Neural cell (in vitro differentiated cells): ENCODE measurements around the gene SLC12A8. TPM values are rescaled to one million over a fixed set of nuclear protein-coding genes. Genes with fewer than 3 reads are reported as not detected.

Experiments
- H2AFZ ChIP-seq: fragments of 200-600, 300-800 bp; sonication (generic), shearing (Covaris generic); 2 replicates; pipeline ENCODE4 v1.6.0; 2014; ENCODE audit warnings: low read depth, mild to moderate bottlenecking, antibody characterized with exemption, low read length, moderate library complexity
- H3F3A ChIP-seq: fragments of 200-600 bp; shearing (Covaris generic); 2 replicates; pipeline ENCODE4 v1.6.1; 2016; ENCODE audit warnings: mild to moderate bottlenecking, moderate library complexity, mixed read lengths, antibody characterized with exemption, low read length; ENCODE audit not compliant: insufficient read depth, poor library complexity, severe bottlenecking
- H3K27ac ChIP-seq: fragments of 200-600, 300-800 bp; sonication (generic), shearing (Covaris generic); 2 replicates; pipeline ENCODE4 v1.5.1; 2014; ENCODE audit warnings: mild to moderate bottlenecking, low read length, moderate library complexity
- H3K27me3 ChIP-seq: fragments of 300-800, 200-600 bp; sonication (generic), shearing (Covaris generic); 2 replicates; pipeline ENCODE4 v1.6.0; 2014; ENCODE audit warnings: mild to moderate bottlenecking, low read depth, low read length, moderate library complexity; ENCODE audit not compliant: insufficient read depth
- H3K36me3 ChIP-seq: fragments of 300-800, 200-600 bp; sonication (generic), shearing (Covaris generic); 2 replicates; pipeline ENCODE4 v1.5.1; 2014; ENCODE audit warnings: mild to moderate bottlenecking, antibody characterized with exemption, low read length, moderate library complexity; ENCODE audit not compliant: insufficient read depth
- H3K4me2 ChIP-seq: fragments of 300-800, 200-600 bp; sonication (generic), shearing (Covaris generic); 2 replicates; pipeline ENCODE4 v1.6.0; 2014; ENCODE audit warnings: mild to moderate bottlenecking, low read length
- H3K4me3 ChIP-seq: fragments of 300-800, 200-600 bp; sonication (generic), shearing (Covaris generic); 2 replicates; pipeline ENCODE4 v1.5.1; 2014; ENCODE audit warnings: mild to moderate bottlenecking, low read length, moderate library complexity
- H3K79me2 ChIP-seq: fragments of 200-600 bp; shearing (Covaris generic); replicated peaks from 2 replicates; pipeline ENCODE4 v1.6.0; 2014; ENCODE audit warnings: mild to moderate bottlenecking, low read length, moderate library complexity; ENCODE audit not compliant: insufficient read depth
- H3K9ac ChIP-seq: fragments of 300-800, 200-600 bp; sonication (generic), shearing (Covaris generic); 2 replicates; pipeline ENCODE4 v1.6.1; 2016; ENCODE audit warnings: mild to moderate bottlenecking, low read length, mixed read lengths
- H3K9me2 ChIP-seq: fragments of 200-600 bp; shearing (Covaris generic); 2 replicates; pipeline ENCODE4 v1.6.1; 2016; ENCODE audit warnings: mild to moderate bottlenecking, low read length, mixed read lengths; ENCODE audit not compliant: insufficient read depth
- H3K9me3 ChIP-seq: fragments of 200-600, 300-800 bp; sonication (generic), shearing (Covaris generic); 2 replicates; pipeline ENCODE4 v1.6.1; 2016; ENCODE audit warnings: mild to moderate bottlenecking, mixed run types, low read length, moderate library complexity, mixed read lengths
- H4K20me1 ChIP-seq: fragments of 200-600 bp; shearing (Covaris generic); 2 replicates; pipeline ENCODE4 v1.6.1; 2016; ENCODE audit warnings: mild to moderate bottlenecking, mixed run types; ENCODE audit not compliant: insufficient read depth
- EP300 ChIP-seq: fragments of 450-650 bp; conservative IDR thresholded peaks from 2 replicates; pipeline ENCODE4 v1.6.1; 2014; ENCODE audit warnings: antibody characterized with exemption, mild to moderate bottlenecking, moderate library complexity; ENCODE audit not compliant: poor library complexity, severe bottlenecking
- EZH2 ChIP-seq: fragments of 200-600, 300-800 bp; shearing (Covaris generic), sonication (generic); IDR thresholded peaks from 2 replicates; pipeline ENCODE4 v1.6.1; 2014; ENCODE audit warnings: antibody characterized with exemption, low read length, borderline replicate concordance, mild to moderate bottlenecking; ENCODE audit not compliant: insufficient read depth, poor library complexity, severe bottlenecking
- MXI1 ChIP-seq: fragments of 450-650 bp; conservative IDR thresholded peaks from 2 replicates; pipeline ENCODE4 v1.6.1; 2014; ENCODE audit warnings: antibody characterized with exemption, mild to moderate bottlenecking; ENCODE audit not compliant: poor library complexity, severe bottlenecking
- POLR2AphosphoS5 ChIP-seq: IDR thresholded peaks from 2 replicates; pipeline ENCODE4 v1.6.1; 2012
- RAD21 ChIP-seq: fragments of 450-650 bp; conservative IDR thresholded peaks from 2 replicates; pipeline ENCODE4 v1.6.1; 2014; ENCODE audit warnings: antibody characterized with exemption, mild to moderate bottlenecking, moderate library complexity
- SMC3 ChIP-seq: fragments of 450-650 bp; conservative IDR thresholded peaks from 2 replicates; pipeline ENCODE4 v1.6.1; 2014; ENCODE audit warnings: antibody characterized with exemption, mild to moderate bottlenecking, moderate library complexity; ENCODE audit not compliant: poor library complexity
- TAF1 ChIP-seq: IDR thresholded peaks from 2 replicates; pipeline ENCODE4 v1.6.1; 2012; ENCODE audit warnings: low read depth
- polyA plus RNA-seq: library from polyadenylated mRNA; depleted of rRNA; stranded (reverse); fragments of >200 nt; gene quantifications from 2 replicates; pipeline ENCODE4 v1.2.3, GENCODE V29; 2014
- TF ChIP-seq, protein P1 (sequence below): fragments of 450-650 bp; IDR thresholded peaks from 2 replicates; pipeline ENCODE4 v1.5.1; 2014; ENCODE audit warnings: antibody characterized with exemption, mild to moderate bottlenecking, moderate library complexity; ENCODE audit not compliant: poor library complexity, severe bottlenecking
- TF ChIP-seq, protein P2 (sequence below): IDR thresholded peaks from 2 replicates; pipeline ENCODE4 v1.6.1; 2012; ENCODE audit warnings: borderline replicate concordance

SLC12A8 gene
- polyA plus RNA-seq, 1 donor from 2014 or later = 4.6 TPM

DNA sequence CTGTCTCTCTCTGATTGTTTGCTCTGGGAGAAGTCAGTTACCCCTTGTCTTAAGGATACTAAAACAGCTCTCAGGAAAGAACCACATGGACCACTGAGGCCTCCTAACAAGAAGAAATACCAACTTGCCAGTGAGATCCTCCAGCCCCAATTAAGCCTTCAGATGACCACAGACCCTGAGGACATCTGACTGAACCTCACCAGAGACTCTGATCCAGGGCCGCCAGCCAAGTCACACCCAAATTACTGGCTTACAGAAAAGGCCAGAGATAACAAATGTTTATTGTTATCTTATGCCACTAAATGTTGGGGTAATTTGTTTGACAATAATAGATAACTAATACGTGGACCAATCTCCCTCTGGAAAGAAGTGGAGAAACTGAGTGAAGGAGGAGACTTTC lies 40.2 kb downstream of the SLC12A8 start (continued):
- TF ChIP-seq EZH2 (no peak), SMC3 (no peak)

DNA sequence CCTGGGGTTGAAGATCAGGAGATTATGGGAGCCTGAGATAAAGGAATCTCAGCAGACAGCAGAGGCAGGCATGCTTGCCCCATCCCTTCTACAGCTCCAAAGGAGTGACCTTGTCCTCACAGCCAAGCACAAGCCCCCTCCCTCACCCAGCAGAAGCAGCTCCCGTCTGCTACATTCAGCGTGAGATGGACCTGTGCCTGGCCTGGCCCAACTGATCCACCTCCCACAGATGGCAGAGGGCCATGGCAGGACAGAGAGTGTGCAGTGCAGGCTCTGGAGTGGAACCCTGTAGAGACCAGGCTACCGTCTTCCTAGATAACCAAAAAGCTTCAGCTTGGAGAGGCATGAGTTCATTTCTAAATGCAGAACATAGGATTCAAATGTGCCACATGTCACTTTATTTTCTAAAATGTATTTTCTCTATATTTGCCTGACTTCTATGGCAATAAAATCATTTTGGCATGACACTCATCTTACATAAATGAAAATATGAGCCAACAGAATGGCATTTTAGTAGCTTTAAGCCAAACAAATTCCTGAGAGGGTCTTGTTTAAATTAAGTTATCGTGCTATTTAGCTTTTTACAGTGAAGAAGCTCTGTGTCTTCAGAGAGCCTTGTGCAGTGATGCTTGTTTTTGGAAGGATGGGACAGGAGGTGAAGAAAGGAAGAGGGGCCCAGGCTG lies 43.7 kb downstream of the SLC12A8 start:
- Histone ChIP-seq H3K9me2 (no peaks in the 10 kb centered on the region), H4K20me1 (no peaks in the 10 kb centered on the region), H3F3A (no peaks in the 10 kb centered on the region), H3K36me3 (no peaks in the 10 kb centered on the region), H2AFZ (no peak overlapping the region), H3K27me3 (no peaks in the 10 kb centered on the region), H3K4me2 (no peak overlapping the region), H3K4me3 (no peak overlapping the region), H3K79me2 (no peaks in the 10 kb centered on the region), H3K9ac (no peak overlapping the region), H3K9me3 (no peaks in the 10 kb centered on the region), H3K27ac (no peak overlapping the region)
- TF ChIP-seq, protein P1, sequence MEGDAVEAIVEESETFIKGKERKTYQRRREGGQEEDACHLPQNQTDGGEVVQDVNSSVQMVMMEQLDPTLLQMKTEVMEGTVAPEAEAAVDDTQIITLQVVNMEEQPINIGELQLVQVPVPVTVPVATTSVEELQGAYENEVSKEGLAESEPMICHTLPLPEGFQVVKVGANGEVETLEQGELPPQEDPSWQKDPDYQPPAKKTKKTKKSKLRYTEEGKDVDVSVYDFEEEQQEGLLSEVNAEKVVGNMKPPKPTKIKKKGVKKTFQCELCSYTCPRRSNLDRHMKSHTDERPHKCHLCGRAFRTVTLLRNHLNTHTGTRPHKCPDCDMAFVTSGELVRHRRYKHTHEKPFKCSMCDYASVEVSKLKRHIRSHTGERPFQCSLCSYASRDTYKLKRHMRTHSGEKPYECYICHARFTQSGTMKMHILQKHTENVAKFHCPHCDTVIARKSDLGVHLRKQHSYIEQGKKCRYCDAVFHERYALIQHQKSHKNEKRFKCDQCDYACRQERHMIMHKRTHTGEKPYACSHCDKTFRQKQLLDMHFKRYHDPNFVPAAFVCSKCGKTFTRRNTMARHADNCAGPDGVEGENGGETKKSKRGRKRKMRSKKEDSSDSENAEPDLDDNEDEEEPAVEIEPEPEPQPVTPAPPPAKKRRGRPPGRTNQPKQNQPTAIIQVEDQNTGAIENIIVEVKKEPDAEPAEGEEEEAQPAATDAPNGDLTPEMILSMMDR = no peak
- TF ChIP-seq TAF1 (no peak), EP300 (no peak), POLR2AphosphoS5 (no peak), SMC3 (no peak), RAD21 (no peak), MXI1 (no peak), EZH2 (no peak)
- TF ChIP-seq, protein P2, sequence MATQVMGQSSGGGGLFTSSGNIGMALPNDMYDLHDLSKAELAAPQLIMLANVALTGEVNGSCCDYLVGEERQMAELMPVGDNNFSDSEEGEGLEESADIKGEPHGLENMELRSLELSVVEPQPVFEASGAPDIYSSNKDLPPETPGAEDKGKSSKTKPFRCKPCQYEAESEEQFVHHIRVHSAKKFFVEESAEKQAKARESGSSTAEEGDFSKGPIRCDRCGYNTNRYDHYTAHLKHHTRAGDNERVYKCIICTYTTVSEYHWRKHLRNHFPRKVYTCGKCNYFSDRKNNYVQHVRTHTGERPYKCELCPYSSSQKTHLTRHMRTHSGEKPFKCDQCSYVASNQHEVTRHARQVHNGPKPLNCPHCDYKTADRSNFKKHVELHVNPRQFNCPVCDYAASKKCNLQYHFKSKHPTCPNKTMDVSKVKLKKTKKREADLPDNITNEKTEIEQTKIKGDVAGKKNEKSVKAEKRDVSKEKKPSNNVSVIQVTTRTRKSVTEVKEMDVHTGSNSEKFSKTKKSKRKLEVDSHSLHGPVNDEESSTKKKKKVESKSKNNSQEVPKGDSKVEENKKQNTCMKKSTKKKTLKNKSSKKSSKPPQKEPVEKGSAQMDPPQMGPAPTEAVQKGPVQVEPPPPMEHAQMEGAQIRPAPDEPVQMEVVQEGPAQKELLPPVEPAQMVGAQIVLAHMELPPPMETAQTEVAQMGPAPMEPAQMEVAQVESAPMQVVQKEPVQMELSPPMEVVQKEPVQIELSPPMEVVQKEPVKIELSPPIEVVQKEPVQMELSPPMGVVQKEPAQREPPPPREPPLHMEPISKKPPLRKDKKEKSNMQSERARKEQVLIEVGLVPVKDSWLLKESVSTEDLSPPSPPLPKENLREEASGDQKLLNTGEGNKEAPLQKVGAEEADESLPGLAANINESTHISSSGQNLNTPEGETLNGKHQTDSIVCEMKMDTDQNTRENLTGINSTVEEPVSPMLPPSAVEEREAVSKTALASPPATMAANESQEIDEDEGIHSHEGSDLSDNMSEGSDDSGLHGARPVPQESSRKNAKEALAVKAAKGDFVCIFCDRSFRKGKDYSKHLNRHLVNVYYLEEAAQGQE = no peak

DNA sequence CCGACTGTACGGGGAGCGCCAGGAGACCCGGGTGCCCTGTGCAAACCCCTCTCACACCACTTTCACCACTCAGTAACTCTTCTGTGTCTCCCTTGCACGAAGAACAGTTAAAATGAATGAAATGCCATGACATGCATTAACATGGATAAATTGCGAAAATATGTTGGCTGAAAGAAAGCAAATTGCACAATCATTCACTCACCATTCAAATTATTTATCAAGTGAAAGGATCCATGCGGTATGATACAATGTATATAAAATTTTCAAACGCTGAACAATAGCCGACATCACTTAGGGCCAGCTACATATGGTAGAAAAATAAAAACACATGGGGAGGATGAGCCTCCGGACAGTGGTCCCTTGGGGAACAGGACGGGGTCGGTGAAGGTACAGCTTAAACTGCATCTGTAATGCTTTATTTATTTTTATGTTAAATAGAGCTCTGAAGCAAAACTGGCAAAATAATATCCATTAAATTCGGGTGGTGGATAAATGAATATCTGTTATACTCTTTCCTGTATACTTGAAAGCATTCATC lies 45.9 kb downstream of the SLC12A8 start:
- TF ChIP-seq RAD21 (no peak), EP300 (no peak), SMC3 (no peak), EZH2 (no peak), TAF1 (no peak), MXI1 (no peak), POLR2AphosphoS5 (no peak)
- TF ChIP-seq, protein P1 = no peak
- TF ChIP-seq, protein P2 = no peak
- H3K4me2 ChIP-seq = no peak overlapping the region
- H3K36me3 ChIP-seq = no peaks in the 10 kb centered on the region
- no peaks in the 10 kb centered on the region for H3K9me2 ChIP-seq
- no peak overlapping the region for H3K27ac ChIP-seq
- no peaks in the 10 kb centered on the region for H3K79me2 ChIP-seq
- H3K9ac ChIP-seq = no peak overlapping the region
- H3K9me3 ChIP-seq = no peaks in the 10 kb centered on the region
- no peak overlapping the region for H2AFZ ChIP-seq
- no peaks in the 10 kb centered on the region for H3K27me3 ChIP-seq
- no peaks in the 10 kb centered on the region for H4K20me1 ChIP-seq
- no peaks in the 10 kb centered on the region for H3F3A ChIP-seq
- H3K4me3 ChIP-seq = no peak overlapping the region
